Measurements from ENCODE around the gene TMEM38B. TPM values are rescaled to one million over a fixed set of nuclear protein-coding genes. Genes with fewer than 3 reads are reported as not detected.

TMEM38B gene
- total RNA-seq, 1 experiment from 2014 or later, result 19.5 TPM

DNA sequence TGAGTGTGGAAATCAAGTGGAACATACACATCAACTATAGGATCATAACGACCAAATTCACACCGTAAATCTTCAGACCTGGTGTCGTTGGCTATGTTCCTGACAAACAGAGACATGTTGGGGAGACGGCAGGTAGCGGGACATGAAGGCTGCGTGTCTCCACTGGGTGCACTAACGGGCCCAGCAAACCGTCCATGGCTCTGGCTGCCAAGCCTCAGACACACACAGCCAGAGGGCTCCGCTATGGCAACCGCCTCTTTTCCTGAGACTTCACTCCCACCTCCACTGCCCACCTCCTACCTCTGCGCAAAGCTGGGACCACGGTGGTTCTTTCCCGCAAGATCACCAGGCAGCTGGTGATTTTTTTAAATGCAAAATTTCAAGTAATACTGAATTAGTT, 16.3 kb downstream of the TMEM38B start:
- no peak overlapping the region for H3K27ac ChIP-seq
- no peaks in the 10 kb centered on the region for H3F3A ChIP-seq (ENCODE audit: insufficient read depth, low read depth)
- H3K4me2 ChIP-seq, result no peak overlapping the region
- no peaks in the 10 kb centered on the region for H3K9me3 ChIP-seq (ENCODE audit: insufficient read depth, low read depth)
- H3K79me2 ChIP-seq (ENCODE audit: low read depth), result no peaks in the 10 kb centered on the region
- DNase-seq, result no peak
- ChIA-PET POLR2A (ENCODE audit: unreplicated experiment) (no interaction called here), CTCF (no interaction called here)
- H3K36me3 ChIP-seq (ENCODE audit: low read depth), result 0 out of 2 replicates have a peak, but pooled peaks cover 6% of the 10 kb centered on the region
- H4K20me1 ChIP-seq (ENCODE audit: insufficient read depth), result 0 out of 2 replicates have a peak, but pooled peaks cover 3% of the 10 kb centered on the region
- no peaks in the 10 kb centered on the region for H3K27me3 ChIP-seq (ENCODE audit: insufficient read depth, low read depth)
- TF ChIP-seq, protein P1, sequence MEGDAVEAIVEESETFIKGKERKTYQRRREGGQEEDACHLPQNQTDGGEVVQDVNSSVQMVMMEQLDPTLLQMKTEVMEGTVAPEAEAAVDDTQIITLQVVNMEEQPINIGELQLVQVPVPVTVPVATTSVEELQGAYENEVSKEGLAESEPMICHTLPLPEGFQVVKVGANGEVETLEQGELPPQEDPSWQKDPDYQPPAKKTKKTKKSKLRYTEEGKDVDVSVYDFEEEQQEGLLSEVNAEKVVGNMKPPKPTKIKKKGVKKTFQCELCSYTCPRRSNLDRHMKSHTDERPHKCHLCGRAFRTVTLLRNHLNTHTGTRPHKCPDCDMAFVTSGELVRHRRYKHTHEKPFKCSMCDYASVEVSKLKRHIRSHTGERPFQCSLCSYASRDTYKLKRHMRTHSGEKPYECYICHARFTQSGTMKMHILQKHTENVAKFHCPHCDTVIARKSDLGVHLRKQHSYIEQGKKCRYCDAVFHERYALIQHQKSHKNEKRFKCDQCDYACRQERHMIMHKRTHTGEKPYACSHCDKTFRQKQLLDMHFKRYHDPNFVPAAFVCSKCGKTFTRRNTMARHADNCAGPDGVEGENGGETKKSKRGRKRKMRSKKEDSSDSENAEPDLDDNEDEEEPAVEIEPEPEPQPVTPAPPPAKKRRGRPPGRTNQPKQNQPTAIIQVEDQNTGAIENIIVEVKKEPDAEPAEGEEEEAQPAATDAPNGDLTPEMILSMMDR (conservative IDR thresholded peaks at IDR 0.05), result no peak
- TF ChIP-seq EZH2 (IDR thresholded peaks at IDR 0.05; ENCODE audit: low read depth), result no peak
- no peaks in the 10 kb centered on the region for H3K9me2 ChIP-seq (ENCODE audit: insufficient read depth)
- H3K4me3 ChIP-seq, result no peak overlapping the region
- no peaks in the 10 kb centered on the region for H3K4me1 ChIP-seq (replicated peaks; ENCODE audit: insufficient read depth)
- BruUV-seq (replicated peaks), result no TSS peak
- H2AFZ ChIP-seq, result no peak overlapping the region
- intact Hi-C loops (cut with micrococcal nuclease; ENCODE audit: unreplicated experiment), result no loop called here

DNA sequence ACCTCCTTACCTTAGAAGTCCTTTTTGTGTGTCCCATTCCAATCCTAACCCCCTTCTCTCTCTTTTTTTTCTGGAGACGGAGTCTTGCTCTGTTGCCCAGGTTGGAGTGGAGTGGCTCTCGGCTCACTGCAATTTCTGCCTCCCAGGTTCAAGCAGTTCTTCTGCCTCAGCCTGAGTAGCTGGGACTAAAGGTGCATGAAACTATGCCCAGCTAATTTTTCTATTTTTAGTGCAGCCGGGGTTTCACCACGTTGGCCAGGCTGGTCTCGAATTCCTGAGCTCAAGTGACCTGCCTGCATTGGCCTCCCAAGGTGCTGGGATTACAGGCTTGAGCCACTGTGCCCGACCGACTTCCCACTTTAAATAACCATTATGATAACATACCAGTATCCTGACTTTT, 17.5 kb downstream of the TMEM38B start:
- CTCF ChIA-PET, result no interaction called here

GRCh38 chr9:105712297-105712696, 18.0 kb downstream of the TMEM38B start:
- ChIA-PET POLR2A (ENCODE audit: unreplicated experiment) (no interaction called here), CTCF (no interaction called here)
- no TSS peak for BruUV-seq (replicated peaks)
- Histone ChIP-seq H3K4me3 (no peak overlapping the region), H2AFZ (no peak overlapping the region), H3K79me2 (ENCODE audit: low read depth) (no peaks in the 10 kb centered on the region), H4K20me1 (ENCODE audit: insufficient read depth) (no peaks in the 10 kb centered on the region), H3K4me2 (no peak overlapping the region), H3K4me1 (replicated peaks; ENCODE audit: insufficient read depth) (no peaks in the 10 kb centered on the region), H3K27ac (no peak overlapping the region), H3K36me3 (ENCODE audit: low read depth) (0 out of 2 replicates have a peak, but pooled peaks cover 6% of the 10 kb centered on the region), H3K9me2 (ENCODE audit: insufficient read depth) (no peaks in the 10 kb centered on the region), H3F3A (ENCODE audit: insufficient read depth, low read depth) (no peaks in the 10 kb centered on the region), H3K9me3 (ENCODE audit: insufficient read depth, low read depth) (no peaks in the 10 kb centered on the region), H3K27me3 (ENCODE audit: insufficient read depth, low read depth) (no peaks in the 10 kb centered on the region)
- intact Hi-C loops (cut with micrococcal nuclease; ENCODE audit: unreplicated experiment), result no loop called here
- no peak for DNase-seq
- no peak for TF ChIP-seq EZH2 (IDR thresholded peaks at IDR 0.05; ENCODE audit: low read depth)
- TF ChIP-seq, protein P1 (conservative IDR thresholded peaks at IDR 0.05), result no peak

More for the DNA sequence above, 17.5 kb downstream of the TMEM38B start:
- no peaks in the 10 kb centered on the region for H3K4me1 ChIP-seq (replicated peaks; ENCODE audit: insufficient read depth)
- H4K20me1 ChIP-seq (ENCODE audit: insufficient read depth), result no peaks in the 10 kb centered on the region
- H3K27me3 ChIP-seq (ENCODE audit: insufficient read depth, low read depth), result no peaks in the 10 kb centered on the region
- H2AFZ ChIP-seq, result no peak overlapping the region
- no peaks in the 10 kb centered on the region for H3K9me3 ChIP-seq (ENCODE audit: insufficient read depth, low read depth)
- H3K36me3 ChIP-seq (ENCODE audit: low read depth), result 0 out of 2 replicates have a peak, but pooled peaks cover 6% of the 10 kb centered on the region
- H3F3A ChIP-seq (ENCODE audit: insufficient read depth, low read depth), result no peaks in the 10 kb centered on the region
- no TSS peak for BruUV-seq (replicated peaks)
- TF ChIP-seq, protein P1 (conservative IDR thresholded peaks at IDR 0.05), result no peak
- TF ChIP-seq EZH2 (IDR thresholded peaks at IDR 0.05; ENCODE audit: low read depth), result no peak
- no peaks in the 10 kb centered on the region for H3K79me2 ChIP-seq (ENCODE audit: low read depth)
- DNase-seq, result no peak
- POLR2A ChIA-PET (ENCODE audit: unreplicated experiment), result no interaction called here
- H3K9me2 ChIP-seq (ENCODE audit: insufficient read depth), result no peaks in the 10 kb centered on the region
- H3K4me2 ChIP-seq, result no peak overlapping the region
- intact Hi-C loops (cut with micrococcal nuclease; ENCODE audit: unreplicated experiment), result no loop called here
- H3K4me3 ChIP-seq, result no peak overlapping the region
- no peak overlapping the region for H3K27ac ChIP-seq

Data from PC-9 (cell line).